HL-60/S4 treated with phorbol 12-myristate 13-acetate at 8.2 ng/mL for 4 days and 3 days (cell line): ENCODE results near the gene UCP2.
"Not testable (repeated sequence)": the region's sequence is repeated elsewhere in the genome, so short reads cannot be mapped to it uniquely, and the experiment has no call there.

ENCODE experiments used
- in situ Hi-C: fragments of 300-500 bp; cut with MboI; formaldehyde crosslinking; loops from 2 replicates; pipeline ENCODE4 v1.15.0; 2022; ENCODE audit warnings: low sequenced_read_pairs

UCP2 gene

GRCh38 chr11:73996161-73996747 lies 13.6 kb upstream of the UCP2 start:
- in situ Hi-C loops: no loop called here

GRCh38 chr11:73995731-73996130 lies 13.1 kb upstream of the UCP2 start:
- in situ Hi-C loops: no loop called here

- in situ Hi-C loops: no loop called here
Measured at GRCh38 chr11:73995247-73995646, 12.6 kb upstream of the UCP2 start.

GRCh38 chr11:73991471-73992006 lies 8.9 kb upstream of the UCP2 start:
- in situ Hi-C loops: no loop called here

GRCh38 chr11:73990730-73991129 lies 8.1 kb upstream of the UCP2 start:
- in situ Hi-C loops: no loop called here

GRCh38 chr11:73989156-73989555 lies 6.5 kb upstream of the UCP2 start:
- in situ Hi-C loops: no loop called here

GRCh38 chr11:73988227-73988626 lies 5.6 kb upstream of the UCP2 start:
- in situ Hi-C loops: no loop called here

- in situ Hi-C loops: not testable (repeated sequence)
Measured at GRCh38 chr11:73985661-73986060, 3.0 kb upstream of the UCP2 start.

GRCh38 chr11:73983741-73984538 lies 1.3 kb upstream of the UCP2 start:
- in situ Hi-C loops: no loop called here

GRCh38 chr11:73982990-73983740 lies 522 bp upstream of the UCP2 start:
- in situ Hi-C loops: no loop called here

- in situ Hi-C loops: no loop called here
Measured at GRCh38 chr11:73981051-73981805, 1.4 kb downstream of the UCP2 start.

- in situ Hi-C loops: no loop called here
Measured at GRCh38 chr11:73980001-73980961, 2.4 kb downstream of the UCP2 start.

- in situ Hi-C loops: no loop called here
Measured at GRCh38 chr11:73978576-73979086, 4.0 kb downstream of the UCP2 start.

GRCh38 chr11:73977856-73978519 lies 4.7 kb downstream of the UCP2 start:
- in situ Hi-C loops: no loop called here

- in situ Hi-C loops: no loop called here
Measured at GRCh38 chr11:73976451-73977151, 6.0 kb downstream of the UCP2 start.

- in situ Hi-C loops: no loop called here
Measured at GRCh38 chr11:73975479-73975757, 7.2 kb downstream of the UCP2 start.

- in situ Hi-C loops: no loop called here
Measured at GRCh38 chr11:73974604-73975478, 7.8 kb downstream of the UCP2 start.
